Measurements from ENCODE around the gene ZNF254. TPM values are rescaled to one million over a fixed set of nuclear protein-coding genes. Genes with fewer than 3 reads are reported as not detected.

ZNF254 gene
- total RNA-seq: 10 to 100 TPM; 21.1 to 31.3 (median 21.9) TPM

DNA sequence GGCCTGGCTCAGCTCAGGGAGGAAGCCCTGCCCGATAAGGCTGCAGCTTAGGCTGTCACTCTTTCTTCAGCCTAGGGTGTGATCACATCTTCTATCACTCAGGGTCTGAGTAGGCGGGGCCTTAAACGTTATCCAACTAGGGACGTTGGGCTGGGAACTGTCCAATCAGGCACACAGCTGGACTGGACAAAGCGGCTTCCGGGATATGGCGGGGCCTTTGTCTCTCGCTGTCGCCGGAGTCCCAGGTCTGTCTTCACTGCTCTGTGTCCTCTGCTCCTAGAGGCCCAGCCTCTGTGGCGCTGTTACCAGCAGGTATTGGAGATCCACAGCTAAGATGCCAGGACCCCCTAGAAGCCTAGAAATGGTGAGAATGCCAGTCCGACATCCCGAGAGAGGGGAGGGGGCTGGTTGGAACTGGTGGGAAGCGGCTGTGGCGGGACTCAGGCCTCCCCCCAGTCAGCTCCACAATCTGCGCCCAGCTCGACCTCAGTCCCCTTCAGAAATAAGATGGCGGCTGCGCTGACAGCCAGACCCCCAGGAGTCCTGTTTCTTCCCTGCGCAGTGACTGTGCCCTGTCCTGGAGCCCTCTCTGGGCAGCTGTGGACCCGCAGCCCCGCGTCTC is at the start of gene ZNF254:
Gene ZNF254, plus strand, starts transcription at position 214 of the 622 bp plus-strand sequence. Its CDS starts 121 bp downstream, at position 335.
- TF ChIP-seq, protein P1, sequence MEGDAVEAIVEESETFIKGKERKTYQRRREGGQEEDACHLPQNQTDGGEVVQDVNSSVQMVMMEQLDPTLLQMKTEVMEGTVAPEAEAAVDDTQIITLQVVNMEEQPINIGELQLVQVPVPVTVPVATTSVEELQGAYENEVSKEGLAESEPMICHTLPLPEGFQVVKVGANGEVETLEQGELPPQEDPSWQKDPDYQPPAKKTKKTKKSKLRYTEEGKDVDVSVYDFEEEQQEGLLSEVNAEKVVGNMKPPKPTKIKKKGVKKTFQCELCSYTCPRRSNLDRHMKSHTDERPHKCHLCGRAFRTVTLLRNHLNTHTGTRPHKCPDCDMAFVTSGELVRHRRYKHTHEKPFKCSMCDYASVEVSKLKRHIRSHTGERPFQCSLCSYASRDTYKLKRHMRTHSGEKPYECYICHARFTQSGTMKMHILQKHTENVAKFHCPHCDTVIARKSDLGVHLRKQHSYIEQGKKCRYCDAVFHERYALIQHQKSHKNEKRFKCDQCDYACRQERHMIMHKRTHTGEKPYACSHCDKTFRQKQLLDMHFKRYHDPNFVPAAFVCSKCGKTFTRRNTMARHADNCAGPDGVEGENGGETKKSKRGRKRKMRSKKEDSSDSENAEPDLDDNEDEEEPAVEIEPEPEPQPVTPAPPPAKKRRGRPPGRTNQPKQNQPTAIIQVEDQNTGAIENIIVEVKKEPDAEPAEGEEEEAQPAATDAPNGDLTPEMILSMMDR (IDR thresholded peaks at IDR 0.05; ENCODE audit: low read depth): no peak

DNA sequence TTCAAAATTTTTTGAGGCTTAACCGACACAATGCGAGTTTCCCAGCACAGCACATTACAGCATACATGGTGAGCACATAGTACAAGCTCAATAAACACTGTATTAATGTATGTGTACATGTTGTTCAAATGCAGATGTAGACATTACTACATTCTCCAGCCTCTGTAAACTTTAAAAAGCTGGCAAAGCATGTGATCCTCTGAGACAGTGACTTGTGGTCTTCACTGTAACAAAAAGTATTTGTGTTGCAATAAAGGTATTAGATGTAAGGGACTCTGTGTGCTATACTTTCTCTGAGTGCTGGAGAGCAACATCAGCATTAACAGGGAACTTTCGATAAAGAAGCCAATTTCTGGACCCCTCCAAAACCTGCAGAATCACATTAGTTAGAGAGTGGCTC is 46.4 kb upstream of the ZNF254 start:
- TF ChIP-seq, protein P1 (IDR thresholded peaks at IDR 0.05; ENCODE audit: low read depth): no peak

DNA sequence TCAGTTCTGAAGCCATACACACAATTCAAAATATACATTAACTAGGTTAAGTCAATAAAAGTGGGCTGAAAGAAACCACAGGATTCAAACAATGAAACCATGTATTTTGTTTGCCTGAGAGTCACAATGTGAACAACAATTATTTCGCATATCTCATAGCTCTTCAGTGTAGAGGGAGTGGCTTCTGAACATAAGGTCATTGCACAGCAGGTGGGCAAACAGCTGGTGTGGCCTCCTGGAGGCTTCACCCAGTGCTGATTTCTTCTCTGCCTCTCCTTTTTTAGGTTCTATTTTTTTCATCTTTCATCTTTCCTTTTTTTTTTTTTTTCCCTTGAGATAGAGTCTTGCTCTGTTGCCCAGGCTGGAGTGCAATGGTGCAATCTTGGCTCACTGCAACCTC is 40.4 kb upstream of the ZNF254 start:
- TF ChIP-seq, protein P1 (IDR thresholded peaks at IDR 0.05; ENCODE audit: low read depth): no peak

DNA sequence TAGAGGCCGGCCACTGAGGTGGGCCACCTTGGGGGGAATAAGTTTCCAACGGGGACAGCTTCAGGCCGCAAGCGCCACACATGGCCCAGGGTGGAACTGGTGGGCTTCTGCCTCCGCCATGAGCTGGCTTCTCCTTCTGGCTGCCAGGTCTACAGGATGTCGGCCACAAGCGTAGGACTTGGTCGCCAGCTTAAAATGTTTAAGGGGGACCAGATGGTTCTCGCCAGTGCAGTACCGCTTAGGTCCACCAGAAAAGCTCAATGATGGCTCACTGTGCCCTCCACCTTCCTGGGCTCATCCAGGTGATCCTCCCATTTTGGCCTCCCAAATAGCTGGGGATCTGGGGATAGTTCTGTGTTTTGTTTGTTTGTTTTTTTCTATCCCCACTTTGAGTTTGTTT is 38.7 kb upstream of the ZNF254 start:
- TF ChIP-seq, protein P1 (IDR thresholded peaks at IDR 0.05; ENCODE audit: low read depth): no peak

DNA sequence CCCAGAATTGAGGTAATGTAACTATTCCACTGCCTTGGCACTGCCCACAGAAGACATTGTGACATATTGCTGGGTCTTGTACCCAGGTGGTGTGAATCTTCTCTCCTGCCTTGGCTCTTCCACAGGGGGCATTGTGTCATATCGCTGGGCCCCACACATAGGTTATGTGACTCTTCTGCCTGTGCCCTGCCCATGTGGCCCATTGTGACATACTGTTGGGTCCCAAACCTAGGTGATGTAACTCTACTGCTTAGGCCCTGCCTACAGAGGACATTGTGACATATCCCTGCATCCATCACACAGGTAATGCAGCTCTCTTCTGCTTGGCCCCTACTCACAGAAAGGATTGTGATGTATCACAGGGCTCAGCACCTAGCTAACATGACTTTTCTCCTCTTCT is 37.5 kb upstream of the ZNF254 start:
- TF ChIP-seq, protein P1 (IDR thresholded peaks at IDR 0.05; ENCODE audit: low read depth): no peak

DNA sequence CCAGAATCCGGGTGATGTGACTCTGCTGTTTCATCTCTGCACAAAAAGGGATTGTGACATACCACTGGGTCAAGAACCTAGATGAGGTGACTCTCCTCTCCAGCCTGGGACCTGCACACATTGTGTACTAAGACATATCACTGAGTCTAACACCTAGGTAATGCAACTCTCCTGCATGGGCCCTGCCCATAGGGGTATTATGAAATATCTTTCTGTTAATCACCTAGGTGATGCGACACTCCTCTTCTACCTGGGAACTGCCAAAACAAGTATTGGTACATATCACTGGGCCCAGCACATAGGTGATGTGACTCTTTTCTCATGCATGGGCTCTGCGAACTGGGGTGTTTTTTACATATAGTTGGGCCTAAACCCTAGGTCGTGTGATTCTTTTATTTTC is 35.5 kb upstream of the ZNF254 start:
- TF ChIP-seq, protein P1 (IDR thresholded peaks at IDR 0.05; ENCODE audit: low read depth): no peak

DNA sequence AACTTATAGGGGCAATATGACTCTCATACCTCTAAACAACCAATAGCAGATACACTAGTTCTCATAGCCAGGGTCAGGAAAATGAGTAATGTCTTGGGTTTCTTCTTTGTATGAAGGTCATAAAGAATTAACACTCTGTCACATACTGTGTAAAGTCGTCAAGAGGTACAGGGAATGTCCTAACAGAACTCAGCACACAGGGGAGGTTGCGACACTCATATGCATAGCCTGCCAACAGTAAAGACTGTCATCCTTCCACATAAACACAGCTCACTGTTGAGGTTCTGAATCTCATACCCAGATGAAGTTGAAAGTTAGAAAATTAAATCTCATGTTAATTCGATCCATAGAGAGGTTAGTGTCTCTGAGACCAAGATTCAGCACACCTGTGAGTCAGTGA is 34.2 kb upstream of the ZNF254 start:
- TF ChIP-seq, protein P1 (IDR thresholded peaks at IDR 0.05; ENCODE audit: low read depth): no peak
